HPDE6-E6E7 (cell line): ENCODE data around the gene ZNF776.
"Not testable (repeated sequence)": the region's sequence is repeated elsewhere in the genome, so short reads cannot be mapped to it uniquely, and the experiment has no call there.

Source experiments
- DNase-seq: peaks from one replicate; pipeline ENCODE4 v3.0.0; 2011; ENCODE audit warnings: missing footprints; ENCODE audit errors: extremely low spot score

Gene ZNF776

DNA sequence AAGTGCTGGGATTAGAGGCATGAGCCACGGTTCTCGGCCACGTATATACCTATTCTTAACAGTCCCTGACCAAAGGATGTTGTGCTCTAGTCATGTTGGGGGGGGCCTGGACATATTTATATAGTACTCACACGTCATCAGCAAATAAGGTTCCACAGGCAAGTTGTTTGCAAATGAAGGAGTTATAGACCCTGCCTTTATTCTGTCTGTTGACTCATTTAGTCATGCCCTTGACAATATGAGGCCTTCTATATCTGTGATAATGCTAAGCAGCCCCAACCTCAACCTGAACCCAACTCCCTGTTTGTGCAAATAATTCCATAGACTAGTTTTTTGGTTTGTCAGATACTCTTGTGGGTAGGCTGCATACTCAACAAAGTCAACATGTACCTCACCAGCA, 31.7 kb downstream of the ZNF776 start:
- DNase-seq, result no peak

DNA sequence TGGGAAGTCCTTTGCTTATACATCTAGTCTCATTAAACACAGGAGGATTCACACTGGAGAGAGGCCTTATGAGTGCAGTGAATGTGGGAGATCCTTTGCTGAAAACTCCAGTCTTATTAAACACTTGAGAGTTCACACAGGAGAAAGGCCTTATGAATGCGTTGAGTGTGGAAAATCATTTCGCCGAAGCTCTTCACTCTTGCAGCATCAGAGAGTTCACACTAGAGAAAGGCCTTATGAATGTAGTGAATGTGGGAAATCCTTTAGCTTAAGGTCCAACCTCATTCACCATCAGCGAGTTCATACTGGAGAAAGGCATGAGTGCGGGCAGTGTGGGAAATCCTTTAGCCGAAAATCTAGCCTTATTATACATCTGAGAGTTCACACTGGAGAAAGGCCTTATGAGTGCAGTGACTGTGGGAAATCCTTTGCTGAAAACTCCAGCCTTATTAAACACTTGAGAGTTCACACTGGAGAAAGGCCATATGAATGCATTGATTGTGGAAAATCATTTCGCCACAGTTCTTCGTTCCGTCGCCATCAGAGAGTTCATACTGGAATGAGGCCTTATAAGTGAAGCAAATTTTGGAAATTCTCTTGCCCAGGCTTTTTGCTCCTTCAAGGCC, 32.7 kb downstream of the ZNF776 start:
- DNase-seq, result no peak

DNA sequence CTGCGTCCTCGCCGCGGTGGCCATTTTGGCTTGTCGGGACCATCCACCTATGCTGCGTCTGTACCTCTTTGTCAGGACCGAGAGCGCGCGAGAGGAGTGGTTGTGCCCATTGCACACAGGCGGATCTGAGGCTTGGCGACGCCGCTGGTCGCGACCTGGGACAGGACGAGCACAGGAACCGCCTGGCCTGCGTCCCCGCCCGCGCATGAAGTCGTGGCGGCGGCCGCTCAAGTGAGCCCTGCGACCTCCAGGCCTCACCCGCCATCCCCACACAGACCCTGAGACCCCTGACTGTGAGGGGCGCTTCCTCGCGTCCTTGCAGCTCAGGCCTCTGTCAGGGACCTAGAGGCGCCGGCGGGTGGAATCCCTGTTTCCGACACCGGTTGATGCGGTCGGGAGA, 39.7 kb downstream of the ZNF776 start:
- no peak for DNase-seq

DNA sequence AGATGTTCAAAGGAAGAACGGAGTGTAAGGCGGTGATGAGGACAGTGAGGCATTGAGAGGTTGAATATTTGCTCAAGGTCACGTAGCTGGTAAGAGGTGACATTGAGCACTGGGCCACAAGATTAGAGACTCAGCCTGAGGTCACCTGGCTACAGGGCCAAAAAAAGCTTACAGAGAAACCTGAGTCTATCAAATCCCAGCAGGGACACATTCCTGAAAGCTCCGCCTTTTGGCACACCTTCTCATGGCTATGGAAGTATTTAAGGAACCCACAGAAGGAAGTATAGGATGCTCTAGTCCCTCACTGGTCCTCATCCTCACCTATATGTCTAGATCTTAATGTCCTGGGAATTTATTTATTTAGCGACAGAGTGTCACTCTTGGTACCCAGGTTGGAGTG, 40.3 kb downstream of the ZNF776 start:
- DNase-seq, result no peak

DNA sequence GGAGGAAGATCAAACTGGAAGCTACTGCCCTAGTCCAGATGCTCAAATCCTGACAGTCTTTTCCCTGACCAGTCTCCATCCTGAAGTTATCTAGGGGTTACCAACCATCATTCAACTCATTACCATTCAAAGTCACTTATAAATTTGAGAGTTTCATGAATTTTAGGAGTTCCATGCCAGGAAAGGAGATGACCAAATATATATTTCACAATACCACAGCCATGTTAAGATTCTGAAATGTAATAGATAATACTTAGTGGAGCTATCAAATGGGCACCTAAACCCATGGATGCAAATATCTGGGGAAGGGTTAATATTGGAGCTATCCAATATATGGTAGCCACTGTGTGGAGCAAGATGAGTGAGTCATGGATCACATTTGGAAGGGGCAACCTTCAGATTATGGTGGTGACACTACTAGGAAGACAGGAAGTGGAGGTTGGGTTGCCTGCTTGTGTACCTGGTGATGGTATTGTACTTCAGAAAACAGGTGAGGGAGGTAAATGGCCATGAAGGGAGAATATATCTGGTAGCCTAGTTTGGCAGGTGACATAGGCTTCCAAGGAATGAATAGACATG, 41.6 kb downstream of the ZNF776 start:
- no peak for DNase-seq

DNA sequence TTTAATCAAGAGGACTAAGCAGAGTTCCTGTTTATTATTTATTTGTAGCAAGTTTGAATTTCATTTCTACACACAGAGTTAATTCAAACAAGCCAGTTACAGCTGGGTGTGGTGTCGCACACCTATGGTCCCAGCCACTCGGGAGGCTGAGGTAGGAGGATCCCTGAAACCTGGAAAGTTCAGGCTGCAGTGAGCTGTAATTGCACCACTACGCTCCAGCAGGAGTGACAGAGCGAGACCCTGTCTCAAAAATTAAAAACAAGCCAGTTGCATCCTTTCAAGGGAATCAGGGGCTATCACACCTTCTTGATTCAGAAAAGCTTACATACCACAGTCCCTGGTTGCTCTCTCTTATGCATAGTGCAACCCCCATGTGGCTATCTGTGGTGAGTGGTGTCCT, 42.7 kb downstream of the ZNF776 start:
- DNase-seq, result no peak

DNA sequence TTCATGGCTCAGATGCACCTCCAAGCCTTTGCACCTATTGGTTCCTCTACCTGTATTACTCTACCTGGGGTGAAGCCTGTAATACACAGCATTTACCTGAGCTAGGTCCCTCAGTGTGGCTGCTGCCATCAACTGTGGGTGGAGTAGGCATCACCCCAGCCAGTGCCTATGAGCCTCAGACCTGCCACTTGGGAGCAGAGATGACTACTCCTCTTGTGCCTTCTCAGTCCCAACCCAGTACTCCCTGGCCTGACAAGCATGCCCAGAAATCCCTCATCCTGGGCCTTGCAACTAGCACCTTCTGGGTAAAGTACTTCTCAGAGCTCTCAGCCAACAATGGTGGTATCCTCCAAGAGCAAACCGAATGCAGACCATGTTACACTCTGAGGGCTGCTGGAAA, 50.0 kb downstream of the ZNF776 start:
- DNase-seq, result not testable (repeated sequence)

DNA sequence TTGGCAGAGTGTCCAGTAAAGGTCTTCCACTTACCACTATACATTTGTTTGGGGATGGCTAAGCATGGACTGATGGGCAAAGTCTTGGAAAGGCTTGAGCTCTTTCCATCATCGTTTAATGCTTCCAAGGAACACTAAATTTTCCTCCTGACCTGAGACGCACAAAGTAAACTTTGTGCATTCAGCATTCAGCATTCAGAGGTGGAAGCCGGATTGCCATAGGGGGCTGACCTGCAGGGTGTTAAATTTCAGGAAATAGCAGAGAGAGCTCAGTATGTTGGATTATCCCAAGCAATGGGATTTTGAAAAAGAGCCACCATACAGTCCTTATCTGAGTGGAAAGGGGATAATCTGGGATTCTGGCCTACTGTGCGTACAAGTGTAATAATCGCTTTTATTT, 54.1 kb downstream of the ZNF776 start:
- no peak for DNase-seq

DNA sequence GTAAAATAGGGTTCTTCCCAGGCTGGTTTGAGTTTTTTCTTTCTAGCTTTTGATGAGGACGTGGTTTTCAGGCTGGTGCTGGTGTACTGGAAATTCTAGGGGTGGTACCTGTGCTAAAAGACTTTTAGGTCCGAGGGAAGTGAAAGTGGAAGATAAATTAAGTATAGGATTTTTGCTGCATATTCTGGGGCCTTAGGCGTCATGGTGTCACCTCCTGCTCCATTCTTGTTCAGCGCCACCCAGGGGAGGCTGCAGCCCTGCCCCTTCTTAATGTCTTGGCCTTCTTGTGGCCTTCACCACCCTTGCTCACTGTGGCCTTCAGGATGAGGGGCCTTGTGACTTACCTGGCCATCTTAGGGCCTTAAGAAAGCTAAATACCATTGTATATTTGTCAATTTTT, 55.7 kb downstream of the ZNF776 start:
- DNase-seq, result no peak

DNA sequence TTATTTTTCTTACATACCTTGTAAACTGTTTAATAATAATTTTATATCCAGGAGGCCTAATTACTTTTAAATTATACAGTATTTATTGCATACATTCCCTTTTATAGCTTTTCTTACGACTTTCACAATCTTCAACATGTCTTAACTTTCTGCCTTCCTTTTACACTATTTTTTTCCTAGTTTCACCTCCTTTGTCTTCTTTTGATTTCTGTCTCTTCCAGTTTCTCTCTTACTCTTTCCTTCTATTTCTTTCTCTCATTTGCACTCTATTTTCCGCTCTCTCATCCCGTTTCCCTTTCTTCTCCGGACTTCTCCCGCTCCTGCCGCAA, 56.6 kb downstream of the ZNF776 start:
- no peak for DNase-seq

DNA sequence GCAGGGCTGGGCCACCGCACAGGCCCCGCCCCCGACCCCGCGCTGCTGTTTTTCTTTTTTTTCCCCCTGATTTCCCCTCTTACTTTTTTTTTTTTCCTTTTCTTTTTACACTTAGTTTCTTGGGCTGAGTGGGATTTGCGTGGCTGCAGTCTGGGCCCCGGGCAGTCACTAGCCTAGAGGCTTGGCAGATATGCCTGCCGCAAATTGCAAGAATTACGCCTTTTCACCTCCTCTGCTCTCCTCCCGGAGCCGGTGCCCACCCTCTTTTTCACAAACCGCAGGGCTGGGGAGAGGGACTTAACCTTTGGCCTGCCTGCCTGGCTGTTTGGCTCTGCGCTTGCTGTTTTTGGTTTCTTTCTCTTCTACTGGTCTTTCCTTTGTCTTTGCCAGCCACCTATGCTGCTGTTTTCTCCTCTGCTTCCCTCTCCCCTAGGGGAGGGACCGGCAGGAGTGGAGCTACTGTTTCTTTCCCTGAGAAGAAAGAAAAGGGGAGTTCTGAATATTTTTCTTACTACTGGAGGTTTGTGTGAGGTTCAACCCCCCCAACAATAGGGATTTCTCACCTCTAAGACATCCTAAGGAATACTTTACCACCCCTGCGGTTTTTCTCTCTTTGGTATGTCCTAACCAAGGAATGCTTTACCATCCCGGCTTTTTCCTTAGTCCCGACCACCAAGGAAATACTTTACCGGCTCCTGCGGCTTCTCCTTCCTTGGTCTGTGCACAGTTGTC, 57.1 kb downstream of the ZNF776 start:
- no peak for DNase-seq

DNA sequence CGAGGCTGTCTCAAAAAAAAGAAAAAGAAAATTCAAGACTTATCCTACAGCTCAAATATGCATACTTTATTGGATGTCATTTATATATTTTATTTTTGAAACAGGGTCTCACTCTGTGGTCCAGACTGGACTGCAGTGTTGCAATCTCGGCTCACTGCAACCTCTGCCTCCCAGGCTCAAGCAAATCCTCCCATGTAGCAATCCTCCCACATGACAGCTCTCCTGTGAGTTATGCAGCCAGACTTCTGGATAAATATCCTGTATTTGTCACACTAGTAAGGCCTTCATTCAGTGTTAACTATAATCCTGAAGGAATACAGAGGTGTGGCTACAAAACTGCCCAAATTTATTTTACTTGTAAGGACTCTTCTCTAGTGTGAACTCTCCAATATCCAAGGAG, 60.9 kb downstream of the ZNF776 start:
- no peak for DNase-seq
